ACC112 (cell line): ENCODE data around the gene PTPRG.

Source experiments
- H2AFZ ChIP-seq: fragments of 200-600 bp; sonication (generic); one replicate; pipeline ENCODE4 v1.6.0; 2017; ENCODE audit warnings: antibody characterized with exemption, low read length; ENCODE audit not compliant: unreplicated experiment
- H3K27ac ChIP-seq: fragments of 200-600 bp; sonication (generic); 2 replicates; pipeline ENCODE4 v1.5.1; 2014; ENCODE audit warnings: low read depth, mild to moderate bottlenecking, antibody characterized with exemption, low read length, moderate library complexity
- H3K27me3 ChIP-seq: fragments of 200-600 bp; sonication (generic); 2 replicates; pipeline ENCODE4 v1.6.1; 2014; ENCODE audit warnings: mild to moderate bottlenecking, antibody characterized with exemption, low read length, moderate library complexity, mixed read lengths; ENCODE audit not compliant: insufficient read depth
- H3K36me3 ChIP-seq: fragments of 200-600 bp; sonication (generic); 2 replicates; pipeline ENCODE4 v1.6.1; 2016; ENCODE audit warnings: mild to moderate bottlenecking, antibody characterized with exemption, low read length, moderate library complexity, mixed read lengths; ENCODE audit not compliant: insufficient read depth
- H3K4me1 ChIP-seq: fragments of 200-600 bp; sonication (generic); one replicate; pipeline ENCODE4 v1.6.1; 2016; ENCODE audit warnings: low read length, mixed read lengths; ENCODE audit not compliant: insufficient read depth, unreplicated experiment, control insufficient read depth
- H3K4me3 ChIP-seq: fragments of 200-600 bp; sonication (generic); 2 replicates; pipeline ENCODE4 v1.5.1; 2014; ENCODE audit warnings: mild to moderate bottlenecking, low read depth, low read length
- H3K79me2 ChIP-seq: fragments of 200-600 bp; sonication (generic); one replicate; pipeline ENCODE4 v1.6.0; 2016; ENCODE audit warnings: low read length; ENCODE audit not compliant: control insufficient read depth, unreplicated experiment, insufficient read depth

The PTPRG gene

DNA sequence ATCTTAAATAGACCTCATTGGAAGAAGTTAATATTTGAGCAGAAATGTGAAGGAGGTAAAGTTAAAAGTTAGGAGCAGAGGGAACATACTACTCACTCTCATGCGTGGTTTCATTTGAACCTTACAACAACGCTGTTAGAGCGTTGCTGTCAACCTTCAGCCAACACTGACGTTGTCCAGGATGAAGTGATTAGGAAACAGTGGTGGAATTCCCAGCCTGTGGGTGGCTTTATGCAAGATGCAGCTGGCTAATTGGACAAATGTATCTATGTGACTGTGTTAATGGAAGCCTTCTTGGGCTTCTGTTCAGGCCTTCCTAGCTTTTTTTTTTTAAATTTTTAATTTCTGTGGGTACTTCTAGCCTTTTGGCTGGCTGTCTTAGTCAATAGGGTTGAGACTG, 40.5 kb downstream of the PTPRG start:
- Histone ChIP-seq H3K4me1 (peaks cover 2% of the 10 kb centered on the region), H3K27me3 (no peaks in the 10 kb centered on the region), H2AFZ (no peak overlapping the region), H3K4me3 (no peak overlapping the region), H3K79me2 (peaks cover 26% of the 10 kb centered on the region), H3K27ac (no peak overlapping the region), H3K36me3 (peaks cover 2% of the 10 kb centered on the region; the same call in 1 of the 2 replicates)

DNA sequence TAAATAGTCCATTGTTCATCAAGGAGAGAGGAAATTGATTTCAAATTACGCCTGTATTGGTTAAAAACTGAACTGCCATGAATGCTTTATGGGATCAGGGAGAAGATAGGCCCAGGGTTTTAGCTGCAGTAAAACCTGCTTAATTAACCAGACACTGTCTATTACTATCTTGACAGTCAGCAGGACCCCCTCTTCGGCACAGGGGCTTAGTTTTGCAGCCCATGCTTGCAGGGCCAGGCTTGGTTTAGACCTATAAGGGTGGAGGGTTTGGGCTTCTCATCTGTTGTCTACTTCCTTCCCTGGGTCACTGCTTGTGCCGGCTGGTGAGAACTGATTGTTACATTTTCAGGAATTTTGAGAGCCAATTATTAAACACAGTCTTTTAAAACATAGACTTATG, 41.1 kb downstream of the PTPRG start:
- Histone ChIP-seq H3K79me2 (peaks cover 20% of the 10 kb centered on the region), H3K4me3 (no peak overlapping the region), H3K36me3 (peaks cover 2% of the 10 kb centered on the region; the same call in 1 of the 2 replicates), H3K4me1 (peaks cover 2% of the 10 kb centered on the region), H2AFZ (no peak overlapping the region), H3K27me3 (no peaks in the 10 kb centered on the region), H3K27ac (no peak overlapping the region)

DNA sequence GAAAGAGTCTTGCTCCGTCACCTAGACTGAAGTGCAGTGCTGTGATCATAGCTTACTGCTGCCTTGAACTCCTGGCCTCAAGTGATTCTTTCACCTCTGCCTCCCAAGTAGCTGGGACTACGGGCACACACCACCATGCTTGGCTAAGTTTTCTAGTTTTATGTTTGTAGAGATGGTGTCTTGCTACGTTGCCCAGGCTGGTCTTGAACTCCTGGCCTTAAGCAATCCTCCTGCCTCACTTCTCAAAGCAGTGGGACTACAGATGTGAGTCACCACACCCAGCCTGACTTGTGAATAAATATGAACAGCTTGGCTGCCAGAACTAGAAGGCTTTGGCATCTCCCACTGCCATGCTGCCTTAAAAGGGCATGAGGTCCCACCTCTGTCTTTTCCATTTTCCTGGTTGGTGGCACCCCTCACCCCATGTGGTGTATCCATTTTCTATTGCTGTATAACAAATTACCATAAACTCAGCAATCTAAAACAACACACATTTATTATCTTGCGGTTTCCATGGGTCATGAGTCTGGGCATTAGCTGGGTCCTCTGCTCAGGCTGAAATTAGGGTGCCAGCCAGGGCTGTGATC, 44.3 kb downstream of the PTPRG start:
- H3K27ac ChIP-seq, result no peak overlapping the region
- H3K4me1 ChIP-seq, result no peaks in the 10 kb centered on the region
- H3K36me3 ChIP-seq, result peaks cover 2% of the 10 kb centered on the region; the same call in 1 of the 2 replicates
- H3K4me3 ChIP-seq, result no peak overlapping the region
- no peaks in the 10 kb centered on the region for H3K27me3 ChIP-seq
- H2AFZ ChIP-seq, result no peak overlapping the region
- H3K79me2 ChIP-seq, result peaks cover 7% of the 10 kb centered on the region

DNA sequence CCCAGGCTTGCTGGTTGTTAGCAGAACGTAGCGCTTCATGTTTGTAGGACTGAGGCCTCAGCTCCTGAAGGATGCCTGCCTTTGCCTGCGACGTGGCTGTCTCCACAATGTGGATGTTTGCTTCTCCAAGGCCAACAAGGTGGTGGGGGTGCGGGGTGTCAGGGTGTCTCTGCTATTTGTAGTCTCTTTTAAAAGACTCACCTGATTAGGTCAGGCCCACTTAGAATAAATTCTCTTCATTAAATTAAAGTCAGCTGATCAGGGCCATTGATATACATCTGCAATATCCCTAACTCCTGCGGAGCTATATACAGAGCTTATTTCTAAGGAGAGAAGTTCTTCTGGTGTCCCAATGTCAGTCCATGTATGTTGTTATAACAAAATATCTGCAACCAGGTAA, 44.8 kb downstream of the PTPRG start:
- H3K4me1 ChIP-seq, result no peaks in the 10 kb centered on the region
- no peak overlapping the region for H2AFZ ChIP-seq
- H3K27me3 ChIP-seq, result no peaks in the 10 kb centered on the region
- H3K27ac ChIP-seq, result no peak overlapping the region
- H3K79me2 ChIP-seq, result peaks cover 4% of the 10 kb centered on the region
- H3K4me3 ChIP-seq, result no peak overlapping the region
- peaks cover 2% of the 10 kb centered on the region; the same call in 1 of the 2 replicates for H3K36me3 ChIP-seq

DNA sequence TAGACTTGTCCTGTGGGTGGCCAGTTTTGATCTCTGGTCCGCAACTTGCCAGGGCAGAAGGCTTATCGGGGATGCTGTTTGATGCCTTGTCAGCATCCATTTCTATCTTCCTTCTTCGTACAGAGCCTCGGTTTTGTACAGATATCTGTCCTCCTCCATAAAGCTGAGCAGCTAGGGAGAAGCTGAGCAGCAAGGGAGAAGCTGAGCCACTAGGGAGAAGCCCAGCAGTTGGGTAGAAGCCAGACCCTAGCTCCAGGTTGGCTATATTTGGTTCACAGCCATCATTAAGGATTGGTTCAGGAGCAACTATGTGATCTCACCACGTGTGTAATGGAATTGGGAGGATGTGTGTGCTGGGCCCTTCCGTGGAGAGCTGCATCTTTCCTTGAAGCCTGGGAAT, 46.7 kb downstream of the PTPRG start:
- H3K79me2 ChIP-seq, result peaks cover 5% of the 10 kb centered on the region
- H3K27ac ChIP-seq, result no peak overlapping the region
- H3K27me3 ChIP-seq, result no peaks in the 10 kb centered on the region
- peaks cover 2% of the 10 kb centered on the region; the same call in 1 of the 2 replicates for H3K36me3 ChIP-seq
- H3K4me1 ChIP-seq, result no peaks in the 10 kb centered on the region
- H2AFZ ChIP-seq, result no peak overlapping the region
- no peak overlapping the region for H3K4me3 ChIP-seq

DNA sequence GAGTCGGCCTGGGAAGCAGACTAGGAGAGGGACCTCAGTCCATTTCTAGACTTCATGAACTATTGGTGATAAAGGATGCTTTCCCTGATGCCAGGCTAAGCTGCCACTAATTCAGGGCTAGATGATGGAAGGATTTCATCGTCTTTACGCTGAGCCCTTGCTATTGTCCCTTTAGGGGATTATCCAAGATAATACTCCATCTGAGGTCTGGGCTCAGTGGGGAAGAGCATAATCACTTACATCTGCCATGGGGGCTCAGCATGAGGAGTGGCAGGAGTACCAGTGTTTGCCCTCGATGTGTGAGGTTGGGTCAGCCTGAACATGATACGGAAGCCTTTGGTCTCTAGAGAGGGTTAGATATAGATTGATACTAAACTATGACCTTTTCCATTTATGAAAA, 47.3 kb downstream of the PTPRG start:
- Histone ChIP-seq H3K36me3 (0 out of 2 replicates have a peak, but pooled peaks cover 2% of the 10 kb centered on the region), H3K79me2 (peaks cover 5% of the 10 kb centered on the region), H3K4me1 (peaks cover 3% of the 10 kb centered on the region), H3K27me3 (no peaks in the 10 kb centered on the region), H3K4me3 (no peak overlapping the region), H2AFZ (no peak overlapping the region), H3K27ac (no peak overlapping the region)

DNA sequence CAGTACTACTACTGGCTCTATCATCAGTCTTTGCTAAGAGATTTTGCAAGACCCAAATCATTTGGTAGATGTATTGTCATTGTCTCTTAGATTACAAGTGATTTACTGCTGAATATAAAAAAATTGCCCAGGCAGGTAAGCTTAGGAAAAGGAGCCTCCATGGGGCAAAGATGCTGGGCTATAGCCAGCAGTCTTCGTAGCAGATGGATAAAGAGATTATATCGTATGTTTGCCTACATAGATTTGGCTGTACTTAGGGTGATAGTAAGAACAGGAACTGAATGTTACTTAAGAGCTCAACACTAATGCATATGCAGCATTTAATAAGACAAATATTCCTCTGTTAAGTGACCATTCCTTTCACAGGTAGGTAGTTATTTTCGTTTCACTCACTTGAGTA, 48.9 kb downstream of the PTPRG start:
- H3K27ac ChIP-seq, result no peak overlapping the region
- H3K79me2 ChIP-seq, result peaks cover 5% of the 10 kb centered on the region
- no peaks in the 10 kb centered on the region for H3K27me3 ChIP-seq
- no peak overlapping the region for H3K4me3 ChIP-seq
- no peak overlapping the region for H2AFZ ChIP-seq
- peaks cover 3% of the 10 kb centered on the region for H3K4me1 ChIP-seq
- 0 out of 2 replicates have a peak, but pooled peaks cover 2% of the 10 kb centered on the region for H3K36me3 ChIP-seq

DNA sequence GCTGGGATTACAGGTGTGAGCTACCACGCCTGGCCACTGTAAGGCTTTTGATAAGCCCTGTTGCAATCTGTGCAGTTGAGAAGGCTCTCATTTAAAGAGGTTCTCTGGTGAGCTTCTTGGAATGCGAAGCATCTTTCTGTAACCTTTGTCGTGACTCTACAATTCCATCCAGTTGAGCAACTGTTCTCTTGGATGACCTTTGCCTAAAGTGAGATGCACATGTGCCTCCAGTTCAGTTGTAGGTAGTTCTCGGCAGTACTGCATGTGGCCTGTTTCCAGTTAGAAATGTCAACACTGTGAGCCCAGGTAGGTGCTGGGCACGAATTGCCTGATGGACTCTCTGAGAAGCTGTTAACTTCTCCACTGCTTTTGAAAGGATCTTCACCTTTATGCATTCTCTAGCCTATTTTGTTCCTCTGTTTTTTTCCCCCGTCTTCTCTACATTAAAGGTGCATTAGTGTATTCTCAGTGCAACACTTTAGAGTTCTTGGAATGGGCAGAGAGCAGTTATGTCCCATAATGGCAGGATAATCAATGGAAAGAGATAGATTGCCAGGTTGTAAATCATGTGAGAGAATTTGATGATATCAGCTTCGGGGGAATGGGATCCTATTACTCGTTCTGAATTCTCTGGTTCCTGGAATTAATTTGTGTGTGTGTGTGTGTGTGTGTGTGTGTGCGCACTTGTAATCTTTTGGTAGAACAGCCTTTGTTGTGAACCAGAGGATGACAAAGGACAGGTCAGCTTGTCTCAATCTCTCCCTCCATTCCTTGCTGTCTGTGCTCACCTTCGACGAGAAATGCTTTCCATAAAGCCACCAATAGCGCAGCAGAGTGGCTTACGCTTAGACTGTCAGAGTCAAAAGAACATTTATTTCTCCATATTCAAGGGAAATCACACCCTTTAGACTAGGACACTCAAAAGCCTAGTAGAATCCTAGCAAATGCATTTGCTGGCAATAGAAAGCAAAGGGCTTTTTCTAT, 51.1 kb downstream of the PTPRG start:
- H3K4me3 ChIP-seq, result no peak overlapping the region
- H3K4me1 ChIP-seq, result peaks cover 8% of the 10 kb centered on the region
- H3K79me2 ChIP-seq, result peaks cover 5% of the 10 kb centered on the region
- no peak overlapping the region for H2AFZ ChIP-seq
- H3K36me3 ChIP-seq, result no peaks in the 10 kb centered on the region
- H3K27me3 ChIP-seq, result no peaks in the 10 kb centered on the region
- no peak overlapping the region for H3K27ac ChIP-seq

DNA sequence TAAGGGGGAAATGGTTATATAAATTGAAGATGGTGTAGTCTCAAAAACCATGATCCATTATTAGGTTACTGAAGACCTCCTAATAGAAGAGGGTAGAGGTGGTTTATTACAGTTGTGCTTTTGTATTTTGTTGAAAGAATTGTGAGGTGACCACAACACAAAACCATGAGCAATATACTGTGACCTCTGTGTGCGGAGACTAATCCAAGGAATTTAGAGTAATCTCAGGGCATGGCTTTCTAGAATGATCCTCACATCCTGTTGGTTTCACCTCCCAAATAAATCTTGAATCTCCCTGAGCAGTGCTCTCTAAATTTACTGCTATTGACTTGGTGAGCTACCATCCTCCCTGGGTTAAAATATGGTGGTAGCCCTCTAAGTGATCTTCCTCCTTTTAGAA, 52.3 kb downstream of the PTPRG start:
- Histone ChIP-seq H3K27ac (no peak overlapping the region), H2AFZ (no peak overlapping the region), H3K4me1 (peaks cover 8% of the 10 kb centered on the region), H3K4me3 (no peak overlapping the region), H3K36me3 (no peaks in the 10 kb centered on the region), H3K79me2 (peaks cover 10% of the 10 kb centered on the region), H3K27me3 (no peaks in the 10 kb centered on the region)

DNA sequence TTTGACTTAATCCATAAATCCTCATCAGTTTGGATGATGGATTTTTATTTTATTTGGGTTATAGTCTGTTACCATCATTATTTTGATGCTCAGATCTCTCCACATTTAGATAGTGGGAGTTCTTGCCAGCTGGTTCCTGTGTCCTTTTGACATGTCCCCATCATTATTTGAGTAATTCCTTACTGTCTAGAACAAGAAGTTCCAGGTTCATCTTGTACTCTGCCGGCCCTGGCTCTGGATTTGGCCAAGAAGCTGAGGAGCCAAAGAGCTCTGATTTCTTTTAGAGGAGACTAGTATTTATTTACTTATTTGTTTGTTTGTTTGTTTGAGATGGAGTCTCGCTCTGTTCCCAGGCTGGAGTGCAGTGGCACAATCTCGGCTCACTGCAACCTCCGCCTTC, 54.3 kb downstream of the PTPRG start:
- H3K4me3 ChIP-seq, result no peak overlapping the region
- H3K27ac ChIP-seq, result no peak overlapping the region
- peaks cover 8% of the 10 kb centered on the region for H3K4me1 ChIP-seq
- no peaks in the 10 kb centered on the region for H3K36me3 ChIP-seq
- H2AFZ ChIP-seq, result no peak overlapping the region
- H3K27me3 ChIP-seq, result no peaks in the 10 kb centered on the region
- H3K79me2 ChIP-seq, result peaks cover 10% of the 10 kb centered on the region
